HG02763 (cell line): Measurements from ENCODE around the gene MAGI3.
"Not testable (repeated sequence)": the region's sequence is repeated elsewhere in the genome, so short reads cannot be mapped to it uniquely, and the experiment has no call there.

ENCODE experiments used
- ATAC-seq: cut with Tn5 transposase; IDR thresholded peaks from one replicate; pipeline ENCODE4 v1.9.1; 2021; ENCODE audit warnings: mild to moderate bottlenecking, moderate library complexity; ENCODE audit not compliant: unreplicated experiment

Gene MAGI3

DNA sequence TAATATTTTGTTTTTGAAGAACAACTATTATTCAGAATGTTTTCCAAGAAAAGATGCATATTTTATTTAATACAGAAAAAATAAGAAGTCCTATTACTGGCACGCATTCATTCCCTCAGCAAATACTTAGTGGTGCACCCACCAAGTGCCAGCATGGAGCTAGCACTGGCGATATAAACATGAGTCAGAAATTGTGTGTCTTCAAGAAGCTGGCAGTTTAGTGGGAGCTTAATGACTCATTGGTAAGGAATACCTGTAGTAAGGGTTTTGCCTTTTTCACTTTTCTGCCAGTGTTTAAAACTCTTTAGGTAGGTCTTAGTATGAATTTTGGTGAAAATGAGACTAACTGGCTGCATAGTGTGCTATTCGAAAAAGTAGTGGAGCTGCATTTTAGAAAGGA lies 6.3 kb downstream of the MAGI3 start:
- no peak for ATAC-seq

- no peak for ATAC-seq
Measured at GRCh38 chr1:113399062-113399583, 8.8 kb downstream of the MAGI3 start.

DNA sequence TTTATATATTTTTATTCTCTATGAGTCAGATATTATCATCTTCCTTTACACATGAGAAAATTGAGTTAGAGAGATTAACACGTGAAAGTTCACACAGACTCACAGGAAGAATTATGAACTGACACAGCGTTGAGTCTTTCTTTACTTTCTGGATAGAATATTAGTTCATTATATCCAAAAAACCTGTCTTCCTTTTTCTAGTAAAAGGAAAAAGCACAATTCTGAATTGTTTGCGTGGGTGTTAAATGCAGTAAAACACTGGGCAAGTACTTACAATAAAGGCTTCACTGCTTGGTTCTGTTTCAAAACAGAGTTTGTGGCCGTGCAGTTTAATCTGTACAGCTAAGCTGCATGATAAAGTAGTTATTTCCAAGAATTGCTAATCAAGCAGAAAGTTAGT lies 10.8 kb downstream of the MAGI3 start:
- no peak for ATAC-seq

- ATAC-seq, result no peak
Measured at GRCh38 chr1:113401728-113402127, 11.4 kb downstream of the MAGI3 start.

DNA sequence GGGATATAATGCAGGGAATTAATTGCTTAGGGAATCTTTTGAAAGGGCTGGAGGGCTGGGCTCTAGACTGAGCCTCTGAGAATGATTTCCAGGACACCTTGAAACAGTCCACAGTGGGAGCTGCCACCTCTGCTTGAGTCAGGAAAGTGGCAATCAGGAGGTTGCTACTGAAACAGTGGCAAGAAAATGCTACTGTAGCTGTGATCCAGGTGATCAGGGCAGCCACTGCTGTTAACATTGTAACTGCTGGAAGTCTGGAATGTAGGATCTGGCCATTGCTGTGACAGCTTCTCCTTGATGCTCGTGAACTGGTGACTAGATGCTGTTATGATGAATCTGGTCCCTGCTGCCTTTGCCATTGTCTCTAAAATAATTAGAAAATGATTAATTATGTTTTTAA lies 12.8 kb downstream of the MAGI3 start:
- no peak for ATAC-seq

GRCh38 chr1:113405573-113405972 lies 15.3 kb downstream of the MAGI3 start:
- no peak for ATAC-seq

GRCh38 chr1:113406149-113406548 lies 15.8 kb downstream of the MAGI3 start:
- not testable (repeated sequence) for ATAC-seq

GRCh38 chr1:113409363-113409762 lies 19.0 kb downstream of the MAGI3 start:
- no peak for ATAC-seq

GRCh38 chr1:113412020-113412419 lies 21.7 kb downstream of the MAGI3 start:
- ATAC-seq, result not testable (repeated sequence)

DNA sequence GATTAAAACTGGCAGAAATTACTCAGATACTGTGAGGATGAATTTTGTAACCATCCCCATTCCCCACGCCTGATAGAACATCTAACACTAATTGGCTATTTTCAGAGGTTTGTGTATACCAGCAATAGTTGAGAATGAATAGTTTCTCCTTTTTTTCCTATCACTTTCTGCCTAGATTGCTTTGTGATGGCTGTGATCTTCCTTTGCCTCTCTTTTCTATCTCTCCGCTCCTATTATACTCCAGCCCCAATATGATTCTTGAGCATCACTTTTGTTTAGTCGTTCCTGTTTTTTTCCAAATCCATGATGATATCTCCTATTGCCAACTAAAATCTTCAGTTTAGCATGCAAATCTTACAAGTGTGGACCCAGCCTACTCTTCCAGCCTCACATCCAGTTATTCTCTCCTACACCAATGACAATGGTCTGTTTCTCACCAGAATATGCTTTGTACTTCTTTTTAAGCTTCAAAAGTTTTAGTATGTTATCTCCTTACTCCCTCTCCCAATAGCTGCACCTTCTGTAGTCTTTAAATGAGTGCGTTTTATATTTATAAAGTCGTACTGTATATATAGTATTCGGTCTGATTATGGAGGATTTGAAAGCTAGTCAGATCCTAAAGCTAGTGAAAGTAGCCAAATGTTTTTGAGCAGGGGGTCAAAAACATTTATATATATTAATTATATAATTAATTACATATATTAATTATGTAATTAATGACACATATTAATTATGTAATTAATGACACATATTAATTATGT lies 25.2 kb downstream of the MAGI3 start:
- no peak for ATAC-seq

- ATAC-seq, result not testable (repeated sequence)
Measured at GRCh38 chr1:113416071-113416470, 25.8 kb downstream of the MAGI3 start.

DNA sequence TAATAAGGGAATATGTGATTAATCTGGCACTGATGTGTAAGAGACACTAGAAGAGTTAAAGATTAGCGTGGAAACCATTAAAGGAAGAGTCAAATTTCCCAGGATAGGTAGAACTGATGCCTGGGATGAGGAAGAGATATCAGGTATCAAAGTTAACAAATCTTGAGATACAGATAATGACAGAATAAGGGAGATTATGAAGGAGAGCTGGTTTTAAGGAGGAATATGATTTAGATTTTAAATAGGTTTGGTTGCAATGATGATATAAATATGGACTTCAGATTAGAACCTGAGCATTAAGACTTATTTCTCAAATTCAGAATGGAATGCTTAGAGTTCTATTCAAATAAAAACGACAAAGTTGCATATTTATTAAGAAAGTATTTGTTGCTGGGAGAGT lies 26.2 kb downstream of the MAGI3 start:
- no peak for ATAC-seq

DNA sequence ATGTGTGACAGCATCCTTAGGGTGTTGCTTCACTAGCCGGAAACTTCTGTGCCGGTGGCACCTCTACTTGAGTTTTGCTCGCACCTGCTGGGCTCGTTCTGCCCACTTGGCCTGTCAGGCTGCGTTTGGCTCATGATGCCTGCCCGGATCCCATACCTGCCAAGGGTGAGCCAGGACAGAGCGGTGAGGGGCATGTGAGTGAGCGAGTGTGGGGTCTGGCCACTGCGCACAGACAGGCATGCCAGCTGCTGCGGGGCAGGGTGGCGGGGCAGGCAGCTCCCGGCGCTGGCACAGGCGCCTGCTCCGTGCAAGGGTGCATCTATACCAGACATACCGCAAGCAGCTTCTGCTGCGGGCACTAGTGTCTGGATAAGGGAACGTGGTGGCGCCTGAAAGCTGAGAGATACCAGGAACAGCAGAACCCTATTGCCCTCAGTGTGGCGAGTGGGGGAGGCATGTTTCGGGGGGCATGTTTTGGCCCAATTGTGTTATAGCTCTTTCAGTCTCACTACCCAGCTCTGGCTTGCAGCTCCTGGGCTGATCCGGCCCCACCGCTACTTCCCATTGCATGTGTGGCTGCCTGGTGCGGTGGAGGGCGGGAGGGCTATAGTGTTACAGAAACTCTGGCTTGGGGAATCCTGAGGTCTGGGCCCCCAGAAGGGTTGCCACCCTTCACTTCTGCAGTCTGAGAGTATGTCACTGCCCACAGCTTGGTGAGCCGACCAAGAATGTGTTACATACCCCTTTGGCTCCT lies 32.2 kb downstream of the MAGI3 start:
- ATAC-seq, result no peak

DNA sequence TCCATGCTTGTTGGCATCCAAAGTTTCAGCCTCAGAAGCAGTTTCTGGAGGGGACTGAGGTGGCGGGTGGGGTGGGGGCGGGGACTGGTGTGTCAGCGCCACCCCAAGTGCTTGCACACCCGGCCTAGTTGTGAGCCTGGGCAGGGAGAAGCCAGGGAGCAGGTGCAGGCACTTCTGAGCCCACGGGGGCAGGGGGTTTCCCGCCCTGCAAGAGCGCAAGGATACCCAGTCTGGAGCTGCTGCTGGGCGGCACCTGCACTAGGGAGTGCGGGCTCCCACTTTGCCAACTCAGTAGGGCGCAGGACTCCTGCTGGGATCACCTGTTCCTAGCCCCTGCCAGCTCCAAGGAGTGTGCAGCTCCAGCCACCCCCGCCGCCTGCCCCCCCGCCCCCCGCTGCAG lies 33.5 kb downstream of the MAGI3 start:
- ATAC-seq, result no peak

DNA sequence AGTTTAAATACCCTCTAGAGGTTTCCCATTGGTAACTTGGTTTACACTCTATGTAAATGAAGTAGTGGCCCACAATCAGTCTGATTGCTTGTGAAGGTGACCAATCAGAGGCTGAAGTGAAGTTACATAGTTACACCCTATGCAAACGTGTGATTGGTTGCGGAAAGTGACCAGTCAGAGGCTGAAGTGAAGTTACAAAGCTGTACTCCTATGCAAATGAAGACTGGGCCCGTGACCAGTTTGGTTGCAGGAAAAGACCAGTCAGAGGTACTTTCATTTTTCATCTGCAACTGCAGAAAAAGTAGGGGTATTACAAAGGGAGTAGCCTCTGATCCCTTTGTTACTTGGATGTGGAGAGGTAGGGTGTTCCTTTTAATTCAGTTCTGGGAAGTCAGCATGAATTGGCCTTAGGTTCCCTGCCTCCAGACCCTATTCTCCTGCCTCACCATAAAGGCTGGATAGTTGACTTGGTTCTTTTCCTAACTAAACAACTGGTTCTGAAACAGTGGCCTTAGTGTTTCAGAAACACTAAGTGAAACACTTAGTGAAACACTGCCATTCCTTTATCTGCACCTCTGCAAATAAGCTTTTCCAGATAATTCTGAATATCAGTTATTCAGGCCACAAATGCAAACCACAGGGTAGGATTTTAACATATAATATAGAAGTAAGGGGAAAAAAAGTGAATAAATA lies 39.3 kb downstream of the MAGI3 start:
- ATAC-seq, result no peak

DNA sequence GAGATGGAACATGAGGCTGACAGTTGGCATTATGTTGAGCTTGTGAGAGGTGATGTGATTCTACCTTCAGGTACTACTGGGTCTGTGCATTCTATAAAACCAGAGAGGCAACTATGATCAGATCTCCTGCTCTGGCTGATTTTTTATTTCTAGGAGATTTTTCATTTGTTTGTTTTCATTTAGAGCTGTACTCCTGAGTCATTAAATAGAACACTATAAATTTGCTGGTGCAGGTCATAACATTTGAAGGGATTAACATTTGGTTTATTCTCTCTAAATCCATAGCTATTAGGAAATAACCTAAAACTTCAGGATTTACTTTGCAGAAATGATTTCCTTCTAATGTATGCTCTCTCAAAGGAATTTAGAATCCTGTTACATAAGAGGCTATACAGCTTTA lies 42.9 kb downstream of the MAGI3 start:
- no peak for ATAC-seq

DNA sequence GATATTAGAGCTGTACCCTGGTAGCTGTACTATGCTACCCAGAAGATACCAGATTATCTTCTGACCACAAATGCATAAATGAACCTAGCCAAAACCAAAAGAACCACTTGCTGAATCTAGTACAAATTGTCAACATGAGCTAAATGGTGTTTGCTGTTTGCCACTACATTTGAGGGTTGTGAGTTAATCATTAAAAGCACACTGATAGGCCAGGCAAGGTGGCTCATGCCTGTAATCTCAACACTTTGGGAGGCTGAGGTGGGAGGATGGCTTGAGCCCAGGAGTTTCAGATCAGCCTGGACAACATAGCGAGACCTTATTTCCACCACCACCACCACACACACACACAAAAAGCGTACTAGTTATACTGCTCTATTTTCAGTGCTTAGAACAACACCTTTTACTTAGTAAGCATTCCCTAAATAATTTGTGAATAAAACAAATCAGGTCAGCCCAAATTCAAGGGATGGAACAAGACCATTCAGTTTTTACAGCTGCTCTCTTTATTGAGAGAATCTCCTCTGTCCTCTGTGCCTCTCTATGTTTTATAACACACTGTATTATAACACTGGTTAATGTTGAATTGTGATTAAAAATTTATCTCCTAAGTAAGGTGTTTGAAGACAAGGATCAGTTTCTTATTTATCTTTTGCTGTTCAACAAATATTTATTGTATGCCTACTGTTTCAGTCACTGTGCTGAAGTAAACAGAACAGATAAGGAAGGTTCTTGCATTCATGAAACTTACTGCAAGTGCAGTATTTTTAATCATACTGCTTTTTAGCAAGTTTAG lies 44.0 kb downstream of the MAGI3 start:
- no peak for ATAC-seq

GRCh38 chr1:113434874-113435175 lies 44.5 kb downstream of the MAGI3 start:
- ATAC-seq, result no peak

- no peak for ATAC-seq
Measured at GRCh38 chr1:113437554-113438341, 47.4 kb downstream of the MAGI3 start.
